ENCODE measurements around the gene RUSF1. TPM values are rescaled to one million over a fixed set of nuclear protein-coding genes. Genes with fewer than 3 reads are reported as not detected.

The RUSF1 gene
- polyA plus RNA-seq, 1 of the 3 experiments (the other 2 are of a cell fraction) = 36.5 TPM

DNA sequence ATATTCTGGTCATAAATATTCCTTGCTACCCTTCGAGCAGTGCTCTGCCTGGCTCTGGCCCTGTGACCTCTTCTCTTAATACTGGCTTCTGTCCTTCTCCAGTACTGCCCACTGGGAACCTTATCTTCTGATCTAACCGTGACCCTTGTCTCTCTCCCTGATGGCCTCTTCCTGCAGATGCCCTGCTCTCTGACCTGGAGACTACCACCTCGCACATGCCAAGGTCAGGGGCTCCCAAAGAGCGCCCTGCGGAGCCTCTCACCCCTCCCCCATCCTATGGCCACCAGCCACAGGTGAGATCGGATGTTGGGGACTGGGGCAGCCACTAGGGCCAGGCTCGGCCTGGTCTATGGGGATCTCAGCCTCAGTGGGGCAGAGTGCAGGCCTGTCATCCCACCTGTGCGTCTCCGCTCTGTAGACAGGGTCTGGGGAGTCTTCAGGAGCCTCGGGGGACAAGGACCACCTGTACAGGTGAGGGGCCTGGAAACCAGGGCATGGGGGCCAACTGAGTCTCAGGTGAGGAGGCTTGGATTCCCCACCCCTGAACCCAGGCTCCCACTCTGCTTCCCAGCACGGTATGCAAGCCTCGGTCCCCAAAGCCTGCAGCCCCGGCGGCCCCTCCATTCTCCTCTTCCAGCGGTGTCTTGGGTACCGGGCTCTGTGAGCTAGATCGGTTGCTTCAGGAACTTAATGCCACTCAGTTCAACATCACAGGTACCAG is 34.8 kb downstream of the RUSF1 start:
- Histone ChIP-seq H3K9ac (no peak overlapping the region), H3K4me3 (ENCODE audit: low read depth in 2 of 2, low read length in 1 of 2) (peak overlapping the region in 1 of 2 experiments; percentile 54; a peak in 2 of 4 replicates), H3K4me1 (ENCODE audit: control insufficient read depth in 1 of 2, insufficient read depth in 2 of 2, low read depth in 1 of 2, low read length in 1 of 2) (peaks cover 0 to 12% of the 10 kb centered on the region in 2 experiments; a peak in 1 of 4 replicates), H2AFZ (ENCODE audit: low read depth) (no peak overlapping the region), H3K36me3 (replicated peaks in 1 of 2; ENCODE audit: control insufficient read depth in 1 of 2, insufficient read depth in 2 of 2, low read length in 1 of 2) (peaks cover 27 to 30% of the 10 kb centered on the region in 2 experiments), H3K79me2 (ENCODE audit: insufficient read depth) (peaks cover 45% of the 10 kb centered on the region), H3K27me3 (ENCODE audit: insufficient read depth) (no peaks in the 10 kb centered on the region), H3K27ac (ENCODE audit: low read depth in 2 of 2, low read length in 1 of 2) (peak overlapping the region; percentile 4 to 62; a peak in 2 of 4 replicates), H4K20me1 (ENCODE audit: insufficient read depth) (peaks cover 24% of the 10 kb centered on the region), H3K4me2 (0 out of 2 replicates have a peak overlapping the region, but pooled peaks have one; percentile 6), H3K9me2 (no peaks in the 10 kb centered on the region), H3K9me3 (no peaks in the 10 kb centered on the region), H3F3A (replicated peaks; ENCODE audit: insufficient read depth) (peaks cover 30% of the 10 kb centered on the region)
- 87% methylated on average over 17 of the region's 17 CpGs for WGBS (ENCODE audit: low lambda C conversion rate)
- ChIA-PET CTCF (interaction anchor here (0.6 to 5.7 kb wide), 11 partner anchors 9 to 315 kb away, joined by 3 to 68 read pairs (median 5); partner anchors contain the start of genes ARMC5, SLC5A2 and ZNF843), POLR2A (interaction anchor here (0.6 to 1.1 kb wide), 4 partner anchors 14 to 293 kb away, joined by 3 to 6 read pairs (median 4); partner anchors contain the start of genes ARMC5 and RUSF1)
- peak; percentile 53 for DNase-seq
- TF ChIP-seq GATA2 (CRISPR knock-in tag; IDR thresholded peaks at IDR 0.05) (peak; percentile 58; the same call in 1 of the 2 replicates), EP300 (IDR thresholded peaks at IDR 0.05; ENCODE audit: borderline replicate concordance in 1 of 2, low read depth in 1 of 2, low read length in 1 of 2) (no peak)

DNA sequence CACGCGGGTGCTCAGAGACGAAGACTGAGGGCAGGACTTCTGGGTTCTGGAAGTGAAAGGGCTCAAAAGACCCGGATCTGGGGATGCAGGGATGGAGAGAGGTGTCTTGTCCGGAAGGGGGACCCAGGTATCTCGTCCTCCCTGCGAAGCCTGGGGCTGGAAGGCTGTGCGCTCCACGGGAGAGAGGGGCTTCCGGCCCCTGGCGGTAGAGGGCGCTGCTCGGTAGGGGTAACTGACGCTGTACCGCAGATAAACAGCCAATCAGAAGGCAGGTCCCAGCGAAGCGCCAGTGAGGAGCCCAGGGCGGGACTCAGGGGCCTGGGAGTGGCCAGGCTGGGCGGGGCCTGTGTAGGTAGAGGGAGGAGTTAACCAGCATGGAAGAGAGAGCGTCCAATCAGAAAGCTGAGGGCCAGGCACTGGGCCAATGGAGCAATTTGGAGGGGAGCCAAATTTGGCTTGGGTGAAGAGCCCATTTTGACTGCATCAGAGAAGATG is 35.4 kb downstream of the RUSF1 start:
- H2AFZ ChIP-seq (ENCODE audit: low read depth) = no peak overlapping the region
- peak overlapping the region; percentile 54 to 81 for H3K4me3 ChIP-seq (ENCODE audit: low read depth in 2 of 2, low read length in 1 of 2)
- ChIA-PET POLR2A (interaction anchor here (0.6 to 1.1 kb wide), 4 partner anchors 13 to 292 kb away, joined by 3 to 6 read pairs (median 4); partner anchors contain the start of genes ARMC5 and RUSF1), CTCF (interaction anchor here (0.6 to 5.7 kb wide), 10 partner anchors 10 to 314 kb away, joined by 3 to 68 read pairs (median 4); partner anchors contain the start of genes ARMC5, SLC5A2 and ZNF843)
- peaks cover 45% of the 10 kb centered on the region for H3K79me2 ChIP-seq (ENCODE audit: insufficient read depth)
- DNase-seq = peak; percentile 98
- WGBS (ENCODE audit: low lambda C conversion rate) = 10% methylated on average over 18 of the region's 20 CpGs
- H3K4me2 ChIP-seq = peak overlapping the region; percentile 75
- no peaks in the 10 kb centered on the region for H3K27me3 ChIP-seq (ENCODE audit: insufficient read depth)
- peaks cover 30% of the 10 kb centered on the region for H3F3A ChIP-seq (replicated peaks; ENCODE audit: insufficient read depth)
- H3K9me2 ChIP-seq = no peaks in the 10 kb centered on the region
- no peaks in the 10 kb centered on the region for H3K9me3 ChIP-seq
- H3K36me3 ChIP-seq (replicated peaks in 1 of 2; ENCODE audit: control insufficient read depth in 1 of 2, insufficient read depth in 2 of 2, low read length in 1 of 2) = peaks cover 25 to 28% of the 10 kb centered on the region in 2 experiments
- H3K4me1 ChIP-seq (ENCODE audit: control insufficient read depth in 1 of 2, insufficient read depth in 2 of 2, low read depth in 1 of 2, low read length in 1 of 2) = peaks cover 0 to 12% of the 10 kb centered on the region in 2 experiments; a peak in 1 of 4 replicates
- peak overlapping the region; percentile 72 to 94 for H3K27ac ChIP-seq (ENCODE audit: low read depth in 2 of 2, low read length in 1 of 2)
- peaks cover 22% of the 10 kb centered on the region for H4K20me1 ChIP-seq (ENCODE audit: insufficient read depth)
- peak overlapping the region; percentile 97 for H3K9ac ChIP-seq
- TF ChIP-seq, protein P1, sequence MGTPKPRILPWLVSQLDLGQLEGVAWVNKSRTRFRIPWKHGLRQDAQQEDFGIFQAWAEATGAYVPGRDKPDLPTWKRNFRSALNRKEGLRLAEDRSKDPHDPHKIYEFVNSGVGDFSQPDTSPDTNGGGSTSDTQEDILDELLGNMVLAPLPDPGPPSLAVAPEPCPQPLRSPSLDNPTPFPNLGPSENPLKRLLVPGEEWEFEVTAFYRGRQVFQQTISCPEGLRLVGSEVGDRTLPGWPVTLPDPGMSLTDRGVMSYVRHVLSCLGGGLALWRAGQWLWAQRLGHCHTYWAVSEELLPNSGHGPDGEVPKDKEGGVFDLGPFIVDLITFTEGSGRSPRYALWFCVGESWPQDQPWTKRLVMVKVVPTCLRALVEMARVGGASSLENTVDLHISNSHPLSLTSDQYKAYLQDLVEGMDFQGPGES (IDR thresholded peaks at IDR 0.05; ENCODE audit: low read depth, low read length) = peak; percentile 17; the same call in 1 of the 2 replicates
- TF ChIP-seq SMC3 (IDR thresholded peaks at IDR 0.05; ENCODE audit: low read depth, low read length) (0 out of 2 replicates have a peak, but pooled peaks have one; percentile 4), GATA2 (CRISPR knock-in tag; IDR thresholded peaks at IDR 0.05) (no peak), FOSL2 (IDR thresholded peaks at IDR 0.05; ENCODE audit: borderline replicate concordance, low read depth) (no peak), NFIC (IDR thresholded peaks at IDR 0.05; ENCODE audit: borderline replicate concordance) (peak; percentile 84), JUND (IDR thresholded peaks at IDR 0.05) (no peak), FOXJ3 (CRISPR knock-in tag; IDR thresholded peaks at IDR 0.05) (no peak), USF2 (IDR thresholded peaks at IDR 0.05; ENCODE audit: borderline replicate concordance, low read depth, low read length) (no peak), SIN3A (IDR thresholded peaks at IDR 0.05; ENCODE audit: borderline replicate concordance, low read depth, low read length) (no peak), TAF1 (IDR thresholded peaks at IDR 0.05; ENCODE audit: borderline replicate concordance, low read depth, low read length) (0 out of 2 replicates have a peak, but pooled peaks have one; percentile 4), USF1 (IDR thresholded peaks at IDR 0.05; ENCODE audit: borderline replicate concordance, low read depth) (no peak)
- TF ChIP-seq, protein P2, sequence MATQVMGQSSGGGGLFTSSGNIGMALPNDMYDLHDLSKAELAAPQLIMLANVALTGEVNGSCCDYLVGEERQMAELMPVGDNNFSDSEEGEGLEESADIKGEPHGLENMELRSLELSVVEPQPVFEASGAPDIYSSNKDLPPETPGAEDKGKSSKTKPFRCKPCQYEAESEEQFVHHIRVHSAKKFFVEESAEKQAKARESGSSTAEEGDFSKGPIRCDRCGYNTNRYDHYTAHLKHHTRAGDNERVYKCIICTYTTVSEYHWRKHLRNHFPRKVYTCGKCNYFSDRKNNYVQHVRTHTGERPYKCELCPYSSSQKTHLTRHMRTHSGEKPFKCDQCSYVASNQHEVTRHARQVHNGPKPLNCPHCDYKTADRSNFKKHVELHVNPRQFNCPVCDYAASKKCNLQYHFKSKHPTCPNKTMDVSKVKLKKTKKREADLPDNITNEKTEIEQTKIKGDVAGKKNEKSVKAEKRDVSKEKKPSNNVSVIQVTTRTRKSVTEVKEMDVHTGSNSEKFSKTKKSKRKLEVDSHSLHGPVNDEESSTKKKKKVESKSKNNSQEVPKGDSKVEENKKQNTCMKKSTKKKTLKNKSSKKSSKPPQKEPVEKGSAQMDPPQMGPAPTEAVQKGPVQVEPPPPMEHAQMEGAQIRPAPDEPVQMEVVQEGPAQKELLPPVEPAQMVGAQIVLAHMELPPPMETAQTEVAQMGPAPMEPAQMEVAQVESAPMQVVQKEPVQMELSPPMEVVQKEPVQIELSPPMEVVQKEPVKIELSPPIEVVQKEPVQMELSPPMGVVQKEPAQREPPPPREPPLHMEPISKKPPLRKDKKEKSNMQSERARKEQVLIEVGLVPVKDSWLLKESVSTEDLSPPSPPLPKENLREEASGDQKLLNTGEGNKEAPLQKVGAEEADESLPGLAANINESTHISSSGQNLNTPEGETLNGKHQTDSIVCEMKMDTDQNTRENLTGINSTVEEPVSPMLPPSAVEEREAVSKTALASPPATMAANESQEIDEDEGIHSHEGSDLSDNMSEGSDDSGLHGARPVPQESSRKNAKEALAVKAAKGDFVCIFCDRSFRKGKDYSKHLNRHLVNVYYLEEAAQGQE (IDR thresholded peaks at IDR 0.05; ENCODE audit: low read depth, low read length) = no peak
- TF ChIP-seq, protein P3, sequence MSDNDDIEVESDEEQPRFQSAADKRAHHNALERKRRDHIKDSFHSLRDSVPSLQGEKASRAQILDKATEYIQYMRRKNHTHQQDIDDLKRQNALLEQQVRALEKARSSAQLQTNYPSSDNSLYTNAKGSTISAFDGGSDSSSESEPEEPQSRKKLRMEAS (IDR thresholded peaks at IDR 0.05; ENCODE audit: low read depth) = no peak
- TF ChIP-seq, protein P4, sequence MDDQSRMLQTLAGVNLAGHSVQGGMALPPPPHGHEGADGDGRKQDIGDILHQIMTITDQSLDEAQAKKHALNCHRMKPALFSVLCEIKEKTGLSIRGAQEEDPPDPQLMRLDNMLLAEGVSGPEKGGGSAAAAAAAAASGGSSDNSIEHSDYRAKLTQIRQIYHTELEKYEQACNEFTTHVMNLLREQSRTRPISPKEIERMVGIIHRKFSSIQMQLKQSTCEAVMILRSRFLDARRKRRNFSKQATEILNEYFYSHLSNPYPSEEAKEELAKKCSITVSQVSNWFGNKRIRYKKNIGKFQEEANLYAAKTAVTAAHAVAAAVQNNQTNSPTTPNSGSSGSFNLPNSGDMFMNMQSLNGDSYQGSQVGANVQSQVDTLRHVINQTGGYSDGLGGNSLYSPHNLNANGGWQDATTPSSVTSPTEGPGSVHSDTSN (IDR thresholded peaks at IDR 0.05) = no peak
